ENCODE data around the gene CYP4V2. TPM values are rescaled to one million over a fixed set of nuclear protein-coding genes. Genes with fewer than 3 reads are reported as not detected.
"Not testable (repeated sequence)": the region's sequence is repeated elsewhere in the genome, so short reads cannot be mapped to it uniquely, and the experiment has no call there.

CYP4V2 gene
- total RNA-seq, 5 donors from 2014 or later (not counting 1 experiment from before 2014, with no cell fraction given) = 27.1 to 35.1 (median 30.0) TPM

- Histone ChIP-seq H3K9me3 (no peaks in the 10 kb centered on the region), H3K36me3 (ENCODE audit: control insufficient read depth in 2 of 2, extremely low read depth in 1 of 2, insufficient read depth in 1 of 2, low read length in 1 of 2) (no peaks in the 10 kb centered on the region), H3K27me3 (replicated peaks in 1 of 2; ENCODE audit: control insufficient read depth in 2 of 2, extremely low read depth in 1 of 2, insufficient read depth in 2 of 2, low read length in 1 of 2) (no peaks in the 10 kb centered on the region), H3K4me3 (ENCODE audit: control insufficient read depth in 1 of 2, extremely low read depth in 1 of 2, low read length in 1 of 2) (no peak overlapping the region), H3K27ac (ENCODE audit: low read length) (no peak overlapping the region), H3K4me1 (ENCODE audit: control insufficient read depth in 1 of 2, extremely low read depth in 1 of 2, insufficient read depth in 2 of 2, low read length in 2 of 2) (no peaks in the 10 kb centered on the region)
- ATAC-seq (replicated peaks in 1 of 4) (no peak), DNase-seq (no peak)
- no peak overlapping the region for H3K4me3 Mint-ChIP-seq
- no peaks in the 10 kb centered on the region for H3K4me1 Mint-ChIP-seq
- 57% methylated on average over 4 of the region's 5 CpGs for WGBS (ENCODE audit: insufficient coverage)
- H3K27me3 Mint-ChIP-seq = no peaks in the 10 kb centered on the region
- ChIA-PET POLR2A (no interaction called here), CTCF (no interaction called here)
- peaks cover 28% of the 10 kb centered on the region for H3K36me3 Mint-ChIP-seq
- no peak overlapping the region for H3K27ac Mint-ChIP-seq
- H3K9me3 Mint-ChIP-seq = peaks cover 2 to 11% (median 9%) of the 10 kb centered on the region in 3 donors
These were observed 53.5 kb downstream of the CYP4V2 start for GRCh38 chr4:186244835-186245234.

GRCh38 chr4:186247062-186247752 lies 55.8 kb downstream of the CYP4V2 start:
- ATAC-seq (replicated peaks in 1 of 4); CTCF ChIA-PET: not testable (repeated sequence)

GRCh38 chr4:186248643-186249042 lies 57.3 kb downstream of the CYP4V2 start:
- Histone ChIP-seq H3K4me1 (ENCODE audit: control insufficient read depth in 1 of 2, extremely low read depth in 1 of 2, insufficient read depth in 2 of 2, low read length in 2 of 2) (no peaks in the 10 kb centered on the region), H3K4me3 (ENCODE audit: control insufficient read depth in 1 of 2, extremely low read depth in 1 of 2, low read length in 1 of 2) (no peak overlapping the region), H3K9me3 (no peaks in the 10 kb centered on the region), H3K27me3 (replicated peaks in 1 of 2; ENCODE audit: control insufficient read depth in 2 of 2, extremely low read depth in 1 of 2, insufficient read depth in 2 of 2, low read length in 1 of 2) (no peaks in the 10 kb centered on the region), H3K27ac (ENCODE audit: low read length) (no peak overlapping the region), H3K36me3 (ENCODE audit: control insufficient read depth in 2 of 2, extremely low read depth in 1 of 2, insufficient read depth in 1 of 2, low read length in 1 of 2) (no peaks in the 10 kb centered on the region)
- Mint-ChIP-seq H3K36me3 (peaks cover 36% of the 10 kb centered on the region), H3K4me1 (no peaks in the 10 kb centered on the region), H3K4me3 (no peak overlapping the region), H3K27me3 (no peaks in the 10 kb centered on the region), H3K9me3 (peaks cover 2 to 11% (median 9%) of the 10 kb centered on the region in 3 donors), H3K27ac (no peak overlapping the region)
- ATAC-seq (replicated peaks in 1 of 4) = no peak
- POLR2A ChIA-PET = no interaction called here
- CTCF ChIA-PET = no interaction called here
- DNase-seq = no peak
- no CpG with 5 or more reads among the region's 1 CpG for WGBS (ENCODE audit: insufficient coverage)

More at GRCh38 chr4:186247062-186247752, 55.8 kb downstream of the CYP4V2 start:
- H3K4me1 ChIP-seq (ENCODE audit: control insufficient read depth in 1 of 2, extremely low read depth in 1 of 2, insufficient read depth in 2 of 2, low read length in 2 of 2); H3K9me3 ChIP-seq; DNase-seq; POLR2A ChIA-PET; H3K36me3 ChIP-seq (ENCODE audit: control insufficient read depth in 2 of 2, extremely low read depth in 1 of 2, insufficient read depth in 1 of 2, low read length in 1 of 2); H3K27me3 ChIP-seq (replicated peaks in 1 of 2; ENCODE audit: control insufficient read depth in 2 of 2, extremely low read depth in 1 of 2, insufficient read depth in 2 of 2, low read length in 1 of 2); H3K27ac Mint-ChIP-seq; H3K27ac ChIP-seq (ENCODE audit: low read length); H3K4me1 Mint-ChIP-seq; H3K4me3 Mint-ChIP-seq; H3K4me3 ChIP-seq (ENCODE audit: control insufficient read depth in 1 of 2, extremely low read depth in 1 of 2, low read length in 1 of 2); H3K27me3 Mint-ChIP-seq: not testable (repeated sequence)
- WGBS (ENCODE audit: insufficient coverage) = 79% methylated on average over 6 of the region's 9 CpGs
- peaks cover 2 to 11% (median 9%) of the 10 kb centered on the region in 3 donors for H3K9me3 Mint-ChIP-seq
- H3K36me3 Mint-ChIP-seq = peaks cover 35% of the 10 kb centered on the region

GRCh38 chr4:186249785-186250754 lies 58.7 kb downstream of the CYP4V2 start:
- ChIA-PET CTCF (no interaction called here), POLR2A (no interaction called here)
- no peak overlapping the region for H3K4me3 ChIP-seq (ENCODE audit: control insufficient read depth in 1 of 2, extremely low read depth in 1 of 2, low read length in 1 of 2)
- no peaks in the 10 kb centered on the region for H3K4me1 Mint-ChIP-seq
- H3K27me3 ChIP-seq (replicated peaks in 1 of 2; ENCODE audit: control insufficient read depth in 2 of 2, extremely low read depth in 1 of 2, insufficient read depth in 2 of 2, low read length in 1 of 2) = no peaks in the 10 kb centered on the region
- H3K27me3 Mint-ChIP-seq = no peaks in the 10 kb centered on the region
- no peak overlapping the region for H3K4me3 Mint-ChIP-seq
- no peaks in the 10 kb centered on the region for H3K4me1 ChIP-seq (ENCODE audit: control insufficient read depth in 1 of 2, extremely low read depth in 1 of 2, insufficient read depth in 2 of 2, low read length in 2 of 2)
- DNase-seq = no peak
- peaks cover 2 to 11% (median 9%) of the 10 kb centered on the region in 3 donors for H3K9me3 Mint-ChIP-seq
- H3K27ac Mint-ChIP-seq = no peak overlapping the region
- no peak for ATAC-seq (replicated peaks in 1 of 4)
- no peaks in the 10 kb centered on the region for H3K9me3 ChIP-seq
- H3K36me3 ChIP-seq (ENCODE audit: control insufficient read depth in 2 of 2, extremely low read depth in 1 of 2, insufficient read depth in 1 of 2, low read length in 1 of 2) = no peaks in the 10 kb centered on the region
- WGBS (ENCODE audit: insufficient coverage) = 71% methylated on average over 6 of the region's 8 CpGs
- peaks cover 45% of the 10 kb centered on the region for H3K36me3 Mint-ChIP-seq
- H3K27ac ChIP-seq (ENCODE audit: low read length) = no peak overlapping the region

- Mint-ChIP-seq H3K36me3 (peaks cover 41% of the 10 kb centered on the region), H3K9me3 (peaks cover 0 to 11% (median 6%) of the 10 kb centered on the region in 3 donors), H3K4me3 (no peak overlapping the region), H3K27ac (no peak overlapping the region), H3K27me3 (no peaks in the 10 kb centered on the region), H3K4me1 (no peaks in the 10 kb centered on the region)
- POLR2A ChIA-PET = no interaction called here
- Histone ChIP-seq H3K27me3 (replicated peaks in 1 of 2; ENCODE audit: control insufficient read depth in 2 of 2, extremely low read depth in 1 of 2, insufficient read depth in 2 of 2, low read length in 1 of 2) (no peaks in the 10 kb centered on the region), H3K36me3 (ENCODE audit: control insufficient read depth in 2 of 2, extremely low read depth in 1 of 2, insufficient read depth in 1 of 2, low read length in 1 of 2) (no peaks in the 10 kb centered on the region), H3K4me1 (ENCODE audit: control insufficient read depth in 1 of 2, extremely low read depth in 1 of 2, insufficient read depth in 2 of 2, low read length in 2 of 2) (no peaks in the 10 kb centered on the region), H3K9me3 (no peaks in the 10 kb centered on the region), H3K27ac (ENCODE audit: low read length) (no peak overlapping the region), H3K4me3 (ENCODE audit: control insufficient read depth in 1 of 2, extremely low read depth in 1 of 2, low read length in 1 of 2) (no peak overlapping the region)
- CTCF ChIA-PET = no interaction called here
- DNase-seq = no peak
- no peak for ATAC-seq (replicated peaks in 1 of 4)
- no CpG with 5 or more reads among the region's 2 CpGs for WGBS (ENCODE audit: insufficient coverage)
These were observed 59.4 kb downstream of the CYP4V2 start for GRCh38 chr4:186250760-186251159.

GRCh38 chr4:186255122-186255521 lies 63.8 kb downstream of the CYP4V2 start:
- DNase-seq (no peak), ATAC-seq (replicated peaks in 1 of 4) (no peak)
- no peaks in the 10 kb centered on the region for H3K4me1 Mint-ChIP-seq
- Histone ChIP-seq H3K9me3 (no peaks in the 10 kb centered on the region), H3K36me3 (ENCODE audit: control insufficient read depth in 2 of 2, extremely low read depth in 1 of 2, insufficient read depth in 1 of 2, low read length in 1 of 2) (no peaks in the 10 kb centered on the region), H3K27ac (ENCODE audit: low read length) (no peak overlapping the region), H3K27me3 (replicated peaks in 1 of 2; ENCODE audit: control insufficient read depth in 2 of 2, extremely low read depth in 1 of 2, insufficient read depth in 2 of 2, low read length in 1 of 2) (no peaks in the 10 kb centered on the region), H3K4me1 (ENCODE audit: control insufficient read depth in 1 of 2, extremely low read depth in 1 of 2, insufficient read depth in 2 of 2, low read length in 2 of 2) (no peaks in the 10 kb centered on the region), H3K4me3 (ENCODE audit: control insufficient read depth in 1 of 2, extremely low read depth in 1 of 2, low read length in 1 of 2) (no peak overlapping the region)
- H3K9me3 Mint-ChIP-seq = no peaks in the 10 kb centered on the region
- no peak overlapping the region for H3K4me3 Mint-ChIP-seq
- H3K27me3 Mint-ChIP-seq = no peaks in the 10 kb centered on the region
- WGBS (ENCODE audit: insufficient coverage) = 80% methylated on average over 1 of the region's 3 CpGs
- H3K27ac Mint-ChIP-seq = no peak overlapping the region
- CTCF ChIA-PET = no interaction called here
- POLR2A ChIA-PET = no interaction called here
- H3K36me3 Mint-ChIP-seq = peaks cover 45% of the 10 kb centered on the region

All from T-cell (primary cell).